H1 (cell line): ENCODE data around the gene C10orf120. TPM values are rescaled to one million over a fixed set of nuclear protein-coding genes. Genes with fewer than 3 reads are reported as not detected.

ENCODE experiments used
- CTCF ChIA-PET: fragments of 300-600 bp; sonication (Branson Sonifier 250); formaldehyde crosslinking; loops from one replicate; lab custom pipeline; 2021; ENCODE audit not compliant: partially characterized antibody; lab: Charles Lee
- POLR2A ChIA-PET: fragments of 300-600 bp; sonication (Branson Sonifier 250); formaldehyde crosslinking; loops from one replicate; lab custom pipeline; 2021; ENCODE audit warnings: inconsistent platforms; ENCODE audit not compliant: partially characterized antibody; lab: Charles Lee
- DNase-seq, 2 experiments: peaks; one replicate each; pipeline versions ENCODE4 v3.0.0 to v3.0.0-alpha.2; 2010 to 2022; ENCODE audit warnings: low spot score in 2 of 2, low read depth in 1 of 2, mixed read lengths in 1 of 2
- FAIRE-seq: peaks from 2 replicates; lab custom pipeline; 2011; peaks lifted over from hg19 to GRCh38; lab: Jason Lieb, UNC
- H2AFZ ChIP-seq: 2 replicates; pipeline ENCODE4 v1.8.1; 2012; ENCODE audit warnings: low read length, inconsistent platforms
- H2AK5ac ChIP-seq: 2 replicates; pipeline ENCODE4 v1.6.1; 2013; ENCODE audit warnings: low read depth, low read length
- H2BK120ac ChIP-seq: replicated peaks from 2 replicates; pipeline ENCODE3; 2013; ENCODE audit warnings: low read depth, low read length, inconsistent platforms
- H2BK12ac ChIP-seq: 2 replicates; pipeline ENCODE4 v1.6.1; 2013; ENCODE audit warnings: low read depth, low read length
- H2BK15ac ChIP-seq: 2 replicates; pipeline ENCODE4 v1.6.1; 2013; ENCODE audit warnings: low read length
- H2BK20ac ChIP-seq: 2 replicates; pipeline ENCODE4 v1.6.1; 2013; ENCODE audit warnings: low read length
- H2BK5ac ChIP-seq: 2 replicates; pipeline ENCODE4 v1.6.1; 2013; ENCODE audit warnings: low read depth, low read length
- H3K14ac ChIP-seq: 2 replicates; pipeline ENCODE4 v1.6.1; 2013; ENCODE audit warnings: inconsistent platforms; ENCODE audit not compliant: insufficient read length
- H3K18ac ChIP-seq: 2 replicates; pipeline ENCODE4 v1.6.1; 2013; ENCODE audit warnings: low read length; ENCODE audit errors: extremely low read depth
- H3K23ac ChIP-seq: 2 replicates; pipeline ENCODE4 v1.6.1; 2013; ENCODE audit warnings: inconsistent platforms; ENCODE audit not compliant: insufficient read length
- H3K23me2 ChIP-seq: 2 replicates; pipeline ENCODE4 v1.6.1; 2013; ENCODE audit warnings: low read depth, low read length
- H3K27ac ChIP-seq: 2 replicates; pipeline ENCODE4 v1.6.1; 2011; ENCODE audit warnings: low read depth, low read length, inconsistent platforms
- H3K27me3 ChIP-seq, 4 experiments: replicated peaks in 1 of 4; 1 replicate in 1 of 4; 2 replicates in 3 of 4; pipeline versions ENCODE4 v1.6.1 to v1.8.1; 2011 to 2013; ENCODE audit warnings: low read length in 3 of 4, mild to moderate bottlenecking in 3 of 4, inconsistent platforms in 2 of 4, mixed read lengths in 2 of 4, moderate library complexity in 1 of 4; ENCODE audit not compliant: control insufficient read depth in 3 of 4, insufficient read depth in 3 of 4; ENCODE audit errors: extremely low read depth in 1 of 4
- H3K36me3 ChIP-seq, 4 experiments: 2 replicates each; pipeline versions ENCODE4 v1.6.1 to v1.8.1; 2011 to 2013; ENCODE audit warnings: mild to moderate bottlenecking in 4 of 4, low read length in 3 of 4, moderate library complexity in 2 of 4, control low read depth in 1 of 4, inconsistent platforms in 1 of 4; ENCODE audit not compliant: insufficient read depth in 4 of 4, control insufficient read depth in 2 of 4
- H3K4ac ChIP-seq: replicated peaks from 2 replicates; pipeline ENCODE3; 2013; ENCODE audit warnings: low read length, low read depth, mixed read lengths, inconsistent platforms; ENCODE audit not compliant: insufficient read length
- H3K4me1 ChIP-seq, 4 experiments: replicated peaks in 1 of 4; 1 replicate in 1 of 4; 2 replicates in 3 of 4; pipeline versions ENCODE4 v1.6.1 to v1.8.1; 2011 to 2013; ENCODE audit warnings: low read length in 3 of 4, inconsistent platforms in 2 of 4, mixed read lengths in 1 of 4; ENCODE audit not compliant: insufficient read depth in 4 of 4, control insufficient read depth in 3 of 4
- H3K4me2 ChIP-seq, 2 experiments: 2 replicates each; pipeline versions ENCODE4 v1.6.1 to v1.8.1; 2011 to 2013; ENCODE audit warnings: low read depth in 2 of 2, low read length in 2 of 2, control low read depth in 1 of 2, inconsistent platforms in 1 of 2, mild to moderate bottlenecking in 1 of 2; ENCODE audit not compliant: insufficient read depth in 1 of 2
- H3K4me3 ChIP-seq, 4 experiments: fragments of 200-600, 300-600 bp in 1 of 4; sonication (generic), shearing (Covaris generic), sonication (Bioruptor Twin) in 1 of 4; 2 replicates each; pipeline versions ENCODE4 v1.5.1 to v1.8.1; 2011 to 2016; ENCODE audit warnings: low read length in 4 of 4, low read depth in 3 of 4, control low read depth in 2 of 4, inconsistent platforms in 2 of 4, mild to moderate bottlenecking in 2 of 4, mixed read lengths in 1 of 4, moderate library complexity in 1 of 4; ENCODE audit not compliant: insufficient read depth in 2 of 4; ENCODE audit errors: extremely low read depth in 1 of 4
- H3K56ac ChIP-seq: replicated peaks from 2 replicates; pipeline ENCODE3; 2013; ENCODE audit warnings: low read depth, mild to moderate bottlenecking, mixed read lengths, low read length, inconsistent platforms; ENCODE audit not compliant: insufficient read length
- H3K79me1 ChIP-seq: 2 replicates; pipeline ENCODE4 v1.6.1; 2013; ENCODE audit warnings: low read depth, low read length, control low read depth
- H3K79me2 ChIP-seq, 2 experiments: 2 replicates each; pipeline versions ENCODE4 v1.6.1 to v1.8.1; 2012 to 2013; ENCODE audit warnings: low read length in 2 of 2, mild to moderate bottlenecking in 2 of 2, inconsistent platforms in 1 of 2; ENCODE audit not compliant: insufficient read depth in 2 of 2, control insufficient read depth in 1 of 2
- H3K9ac ChIP-seq, 4 experiments: replicated peaks in 1 of 4; 1 replicate in 1 of 4; 2 replicates in 3 of 4; pipeline versions ENCODE4 v1.6.1 to v1.8.1; 2011 to 2013; ENCODE audit warnings: low read depth in 3 of 4, low read length in 3 of 4, control low read depth in 2 of 4, mild to moderate bottlenecking in 2 of 4, moderate library complexity in 2 of 4, inconsistent platforms in 1 of 4; ENCODE audit errors: extremely low read depth in 1 of 4
- H3K9me3 ChIP-seq, 2 experiments: 2 replicates each; pipeline versions ENCODE4 v1.6.1 to v1.8.1; 2012 to 2013; ENCODE audit warnings: mild to moderate bottlenecking in 2 of 2, moderate library complexity in 2 of 2, control low read depth in 1 of 2, inconsistent platforms in 1 of 2, low read depth in 1 of 2, low read length in 1 of 2, mixed read lengths in 1 of 2; ENCODE audit not compliant: insufficient read depth in 2 of 2
- H4K20me1 ChIP-seq, 2 experiments: replicated peaks in 1 of 2; 2 replicates each; pipeline versions ENCODE3 to v1.8.1; 2011 to 2013; ENCODE audit warnings: inconsistent platforms in 2 of 2, low read length in 2 of 2, mild to moderate bottlenecking in 1 of 2; ENCODE audit not compliant: insufficient read depth in 2 of 2, control insufficient read depth in 1 of 2
- H4K5ac ChIP-seq: 2 replicates; pipeline ENCODE4 v1.6.1; 2013; ENCODE audit warnings: low read length, low read depth, mixed read lengths, inconsistent platforms; ENCODE audit not compliant: insufficient read length
- H4K8ac ChIP-seq: 2 replicates; pipeline ENCODE4 v1.8.0; 2013; ENCODE audit warnings: mild to moderate bottlenecking, moderate library complexity, low read length, inconsistent platforms; ENCODE audit not compliant: insufficient read depth; ENCODE audit errors: extremely low read depth
- H4K91ac ChIP-seq: replicated peaks from 2 replicates; pipeline ENCODE3; 2013; ENCODE audit warnings: low read length, mixed read lengths, inconsistent platforms; ENCODE audit not compliant: insufficient read length
- ASH2L ChIP-seq: fragments of 200-600, 300-600 bp; sonication (generic); IDR thresholded peaks from one replicate; pipeline ENCODE4 v1.7.1; 2017; ENCODE audit warnings: low read length
- ATF2 ChIP-seq: IDR thresholded peaks from 2 replicates; pipeline ENCODE4 v1.6.1; 2012; ENCODE audit warnings: low read length, inconsistent platforms
- EP300 ChIP-seq, 2 experiments: IDR thresholded peaks; 1 replicate in 1 of 2; 2 replicates in 1 of 2; pipeline ENCODE4 v1.6.1; 2011 to 2012; ENCODE audit warnings: low read depth in 2 of 2, low read length in 2 of 2, mild to moderate bottlenecking in 2 of 2, borderline replicate concordance in 1 of 2, inconsistent platforms in 1 of 2, moderate library complexity in 1 of 2
- POLR2AphosphoS5 ChIP-seq: IDR thresholded peaks from 2 replicates; pipeline ENCODE4 v1.6.1; 2011; ENCODE audit warnings: low read depth, low read length
- SAP30 ChIP-seq: fragments of 300-600 bp; sonication (generic); IDR thresholded peaks from 2 replicates; pipeline ENCODE4 v1.7.1; 2012; ENCODE audit warnings: low read length, moderate library complexity, mild to moderate bottlenecking, inconsistent platforms; ENCODE audit not compliant: insufficient read depth, insufficient replicate concordance
- SRF ChIP-seq: IDR thresholded peaks from 2 replicates; pipeline ENCODE4 v1.6.1; 2011; ENCODE audit warnings: mild to moderate bottlenecking, low read depth, low read length, moderate library complexity
- SUZ12 ChIP-seq: fragments of 200-600 bp; sonication (generic); IDR thresholded peaks from 2 replicates; pipeline ENCODE4 v1.6.1; 2012; ENCODE audit warnings: mild to moderate bottlenecking, inconsistent platforms, low read length, moderate library complexity, mixed read lengths
- WGBS, 2 experiments: shearing (Covaris generic) in 1 of 2; methylation state at CpG; one replicate each; pipeline versions ENCODE4 v1.1.6 to v1.1.7; 2013 to 2015; ENCODE audit warnings: low lambda C conversion rate in 2 of 2, mixed read lengths in 2 of 2, inconsistent platforms in 1 of 2, low coverage in 1 of 2, missing lambda C conversion rate in 1 of 2; ENCODE audit not compliant: insufficient replicate concordance in 2 of 2, insufficient coverage in 1 of 2, insufficient read length in 1 of 2; ENCODE audit errors: extremely low coverage in 1 of 2, missing lambda C conversion rate in 1 of 2; 5-methylcytosine and 5-hydroxymethylcytosine counted together
- polyA plus RNA-seq, 7 experiments: library from polyadenylated mRNA; depleted of rRNA in 3 of 7; stranded (reverse) in 5 of 7; unstranded in 2 of 7; fragments of >200 nt in 5 of 7; fragments of 200-250 nt in 2 of 7; gene quantifications; 1 replicate in 5 of 7; 2 replicates in 1 of 7; 4 replicates in 1 of 7; pipeline versions ENCODE4 v1.2.1 to v1.2.3, GENCODE V29; 2011 to 2013; ENCODE audit warnings: missing spikeins in 2 of 7, mixed read lengths in 2 of 7
- total RNA-seq: library from RNA; stranded (reverse); fragmentation: NEBNext Ultra II Directional; extraction: Animal tissue kit (Norgen Biotek cat#: 25700); gene quantifications from 2 replicates; pipeline ENCODE4 v1.2.1, GENCODE V29; 2021

Gene C10orf120
- total and polyA plus RNA-seq, 2 of the 8 experiments (the other 6 are each of a cell fraction or from before 2014, with no cell fraction given): not detected

- Histone ChIP-seq H3K4me2 (no peak overlapping the region), H2BK15ac (no peak overlapping the region; the same call in 1 of the 2 replicates), H4K20me1 (peaks cover 0 to 6% of the 10 kb centered on the region in 2 experiments), H4K8ac (no peak overlapping the region), H4K5ac (no peak overlapping the region), H3K4me3 (no peak overlapping the region), H3K18ac (no peak overlapping the region), H3K4me1 (peaks cover 0 to 2% (median 0%) of the 10 kb centered on the region in 4 experiments; a peak in 1 of 7 replicates), H3K56ac (peak overlapping the region; percentile 88), H2BK5ac (peak overlapping the region; percentile 32; the same call in 1 of the 2 replicates), H4K91ac (peak overlapping the region; percentile 34), H2AK5ac (peak overlapping the region; percentile 96; the same call in 1 of the 2 replicates), H3K23me2 (peaks cover 13% of the 10 kb centered on the region; the same call in 1 of the 2 replicates), H3K27me3 (no peaks in the 10 kb centered on the region), H2BK20ac (no peak overlapping the region), H3K27ac (no peak overlapping the region), H3K4ac (no peak overlapping the region), H2AFZ (no peak overlapping the region), H2BK12ac (peak overlapping the region; percentile 88; the same call in 1 of the 2 replicates), H3K9me3 (no peaks in the 10 kb centered on the region), H3K36me3 (no peaks in the 10 kb centered on the region; a peak in 1 of 8 replicates), H2BK120ac (no peak overlapping the region), H3K79me1 (no peaks in the 10 kb centered on the region; the same call in 1 of the 2 replicates), H3K9ac (no peak overlapping the region), H3K79me2 (no peaks in the 10 kb centered on the region), H3K14ac (no peak overlapping the region), H3K23ac (no peak overlapping the region)
- 100% methylated on average over 1 of the region's 1 CpG for WGBS, 2 experiments
- CTCF ChIA-PET: no interaction called here
- POLR2A ChIA-PET: no interaction called here
- DNase-seq (no peak), FAIRE-seq (no peak)
- TF ChIP-seq SAP30 (no peak), SRF (no peak), SUZ12 (0 out of 2 replicates have a peak, but pooled peaks have one; percentile 7), POLR2AphosphoS5 (no peak), EP300 (IDR thresholded peaks at IDR 0.05; ENCODE audit: borderline replicate concordance in 1 of 2, low read depth in 2 of 2, low read length in 2 of 2) (no peak), ATF2 (no peak), ASH2L (peak; percentile 95)
These were observed 25.4 kb upstream of the C10orf120 start for GRCh38 chr10:122725006-122725405.
